GM23338 (cell line): ENCODE results near the gene P2RX7.

Experiments
- CREB1 ChIP-seq: fragments of 250-450 bp; sonication (Bioruptor Pico); IDR thresholded peaks from 2 replicates; pipeline ENCODE4 v1.5.0; 2020; ENCODE audit warnings: low read depth, mild to moderate bottlenecking, moderate library complexity
- CTCF ChIP-seq, 2 experiments: fragments of 200-600 bp in 1 of 2; sonication (generic) in 1 of 2; conservative IDR thresholded peaks; 2 replicates each; pipeline versions ENCODE4 v1.5.1 to v1.6.1; 2016 to 2017; ENCODE audit warnings: antibody characterized with exemption in 2 of 2, low read depth in 2 of 2, mild to moderate bottlenecking in 2 of 2, moderate library complexity in 1 of 2
- EZH2 ChIP-seq: fragments of 200-600 bp; sonication (generic); IDR thresholded peaks from one replicate; pipeline ENCODE4 v1.8.0; 2017; ENCODE audit warnings: antibody characterized with exemption, mild to moderate bottlenecking, low read depth; ENCODE audit not compliant: unreplicated experiment
- EZH2phosphoT487 ChIP-seq: fragments of 200-600 bp; sonication (generic); IDR thresholded peaks from one replicate; pipeline ENCODE4 v1.8.1; 2018; ENCODE audit warnings: antibody characterized with exemption; ENCODE audit not compliant: unreplicated experiment
- POLR2AphosphoS5 ChIP-seq: IDR thresholded peaks from 2 replicates; pipeline ENCODE4 v1.6.1; 2016; ENCODE audit warnings: antibody characterized with exemption, low read depth
- REST ChIP-seq: IDR thresholded peaks from one replicate; pipeline ENCODE4 v1.6.1; 2018; ENCODE audit warnings: antibody characterized with exemption; ENCODE audit not compliant: unreplicated experiment

GRCh38 chr12:121228919-121229665 is 96.4 kb downstream of the P2RX7 start:
- TF ChIP-seq CTCF (conservative IDR thresholded peaks at IDR 0.05; ENCODE audit: low read depth in 2 of 2) (no peak), CREB1 (CRISPR knock-in tag) (no peak), POLR2AphosphoS5 (no peak), REST (no peak), EZH2phosphoT487 (no peak), EZH2 (no peak)
